Duodenal mucosa (tissue), 2 donors: ENCODE results near the gene EXOC6B.

Experiments
- H3K27ac ChIP-seq: one replicate; pipeline ENCODE4 v1.7.0; 2013; ENCODE audit warnings: low read depth, low read length
- H3K27me3 ChIP-seq, 2 donors: one replicate each; pipeline ENCODE4 v1.7.0; 2013; ENCODE audit warnings: low read length in 2 of 2, control low read depth in 1 of 2; ENCODE audit not compliant: insufficient read depth in 2 of 2, control insufficient read depth in 1 of 2
- H3K36me3 ChIP-seq, 2 donors: one replicate each; pipeline ENCODE4 v1.7.0; 2013; ENCODE audit warnings: low read length in 2 of 2, control low read depth in 1 of 2; ENCODE audit not compliant: insufficient read depth in 2 of 2, control insufficient read depth in 1 of 2
- H3K4me1 ChIP-seq, 2 donors: one replicate each; pipeline ENCODE4 v1.7.0; 2013; ENCODE audit warnings: low read length in 2 of 2, control low read depth in 1 of 2; ENCODE audit not compliant: insufficient read depth in 2 of 2, control insufficient read depth in 1 of 2
- H3K4me3 ChIP-seq, 2 donors: one replicate each; pipeline ENCODE4 v1.7.0; 2013; ENCODE audit warnings: low read length in 2 of 2, low read depth in 1 of 2
- H3K9ac ChIP-seq, 2 donors: one replicate each; pipeline ENCODE4 v1.7.0; 2013; ENCODE audit warnings: low read length in 2 of 2, low read depth in 1 of 2
- H3K9me3 ChIP-seq, 2 donors: one replicate each; pipeline ENCODE4 v1.7.0; 2013; ENCODE audit warnings: low read length in 2 of 2, control low read depth in 1 of 2; ENCODE audit not compliant: control insufficient read depth in 1 of 2

EXOC6B gene

GRCh38 chr2:72719416-72719815 lies 106.4 kb downstream of the EXOC6B start:
- H3K4me1 ChIP-seq, result peaks cover 6 to 28% of the 10 kb centered on the region in 2 donors
- H3K36me3 ChIP-seq, result peaks cover 0 to 7% of the 10 kb centered on the region in 2 donors
- H3K9me3 ChIP-seq, result no peaks in the 10 kb centered on the region
- H3K9ac ChIP-seq, result no peak overlapping the region
- no peaks in the 10 kb centered on the region for H3K27me3 ChIP-seq
- no peak overlapping the region for H3K27ac ChIP-seq
- H3K4me3 ChIP-seq, result no peak overlapping the region

- H3K4me3 ChIP-seq, result no peak overlapping the region
Measured at GRCh38 chr2:72718876-72719275, 107.0 kb downstream of the EXOC6B start.

GRCh38 chr2:72716601-72717000 lies 109.2 kb downstream of the EXOC6B start:
- H3K4me1 ChIP-seq, result peaks cover 0 to 16% of the 10 kb centered on the region in 2 donors
- H3K4me3 ChIP-seq, result no peak overlapping the region
- peaks cover 0 to 7% of the 10 kb centered on the region in 2 donors for H3K36me3 ChIP-seq
- H3K9me3 ChIP-seq, result no peaks in the 10 kb centered on the region
- H3K27me3 ChIP-seq, result no peaks in the 10 kb centered on the region
- H3K9ac ChIP-seq, result no peak overlapping the region
- no peak overlapping the region for H3K27ac ChIP-seq

More at GRCh38 chr2:72718876-72719275, 107.0 kb downstream of the EXOC6B start:
- H3K27ac ChIP-seq, result no peak overlapping the region
- no peaks in the 10 kb centered on the region for H3K27me3 ChIP-seq
- no peak overlapping the region for H3K9ac ChIP-seq
- H3K9me3 ChIP-seq, result no peaks in the 10 kb centered on the region
- H3K36me3 ChIP-seq, result peaks cover 0 to 7% of the 10 kb centered on the region in 2 donors
- peaks cover under 1 to 22% of the 10 kb centered on the region in 2 donors for H3K4me1 ChIP-seq

GRCh38 chr2:72713857-72714256 lies 112.0 kb downstream of the EXOC6B start:
- no peaks in the 10 kb centered on the region for H3K27me3 ChIP-seq
- no peak overlapping the region for H3K4me3 ChIP-seq
- no peak overlapping the region for H3K9ac ChIP-seq
- peaks cover 0 to 7% of the 10 kb centered on the region in 2 donors for H3K36me3 ChIP-seq
- H3K27ac ChIP-seq, result no peak overlapping the region
- H3K4me1 ChIP-seq, result peaks cover 3 to 19% of the 10 kb centered on the region in 2 donors
- H3K9me3 ChIP-seq, result no peaks in the 10 kb centered on the region

- H3K4me3 ChIP-seq, result no peak overlapping the region
- peaks cover 3 to 19% of the 10 kb centered on the region in 2 donors for H3K4me1 ChIP-seq
- no peak overlapping the region for H3K27ac ChIP-seq
- no peaks in the 10 kb centered on the region for H3K9me3 ChIP-seq
- no peak overlapping the region for H3K9ac ChIP-seq
- no peaks in the 10 kb centered on the region for H3K27me3 ChIP-seq
- H3K36me3 ChIP-seq, result peaks cover 0 to 7% of the 10 kb centered on the region in 2 donors
Measured at GRCh38 chr2:72712977-72713376, 112.9 kb downstream of the EXOC6B start.

- Histone ChIP-seq H3K9me3 (no peaks in the 10 kb centered on the region), H3K36me3 (peaks cover 0 to 7% of the 10 kb centered on the region in 2 donors), H3K9ac (no peak overlapping the region), H3K27me3 (no peaks in the 10 kb centered on the region), H3K27ac (no peak overlapping the region), H3K4me3 (no peak overlapping the region), H3K4me1 (peaks cover 3 to 16% of the 10 kb centered on the region in 2 donors)
Measured at GRCh38 chr2:72712304-72712703, 113.5 kb downstream of the EXOC6B start.

GRCh38 chr2:72710418-72711152 lies 115.2 kb downstream of the EXOC6B start:
- Histone ChIP-seq H3K9ac (no peak overlapping the region), H3K4me1 (peaks cover 3 to 20% of the 10 kb centered on the region in 2 donors), H3K4me3 (no peak overlapping the region), H3K27ac (no peak overlapping the region), H3K27me3 (no peaks in the 10 kb centered on the region), H3K9me3 (no peaks in the 10 kb centered on the region), H3K36me3 (peaks cover 0 to under 1% of the 10 kb centered on the region in 2 donors)

- Histone ChIP-seq H3K9me3 (no peaks in the 10 kb centered on the region), H3K9ac (no peak overlapping the region), H3K36me3 (no peaks in the 10 kb centered on the region), H3K27me3 (no peaks in the 10 kb centered on the region), H3K4me3 (no peak overlapping the region), H3K27ac (no peak overlapping the region), H3K4me1 (peaks cover 3 to 20% of the 10 kb centered on the region in 2 donors)
Measured at GRCh38 chr2:72708236-72708635, 117.6 kb downstream of the EXOC6B start.

GRCh38 chr2:72698300-72698699 lies 127.5 kb downstream of the EXOC6B start:
- H3K36me3 ChIP-seq, result no peaks in the 10 kb centered on the region
- H3K27ac ChIP-seq, result no peak overlapping the region
- no peak overlapping the region for H3K4me3 ChIP-seq
- no peaks in the 10 kb centered on the region for H3K9me3 ChIP-seq
- H3K27me3 ChIP-seq, result no peaks in the 10 kb centered on the region
- no peak overlapping the region for H3K9ac ChIP-seq
- peaks cover 0 to 7% of the 10 kb centered on the region in 2 donors for H3K4me1 ChIP-seq

GRCh38 chr2:72696559-72696958 lies 129.3 kb downstream of the EXOC6B start:
- H3K27me3 ChIP-seq, result no peaks in the 10 kb centered on the region
- H3K36me3 ChIP-seq, result no peaks in the 10 kb centered on the region
- no peak overlapping the region for H3K4me3 ChIP-seq
- no peak overlapping the region for H3K27ac ChIP-seq
- no peak overlapping the region for H3K9ac ChIP-seq
- H3K9me3 ChIP-seq, result no peaks in the 10 kb centered on the region
- peaks cover 0 to 7% of the 10 kb centered on the region in 2 donors for H3K4me1 ChIP-seq
